H1 (cell line): Measurements from ENCODE around the gene GPR15LG. TPM values are rescaled to one million over a fixed set of nuclear protein-coding genes. Genes with fewer than 3 reads are reported as not detected.

Experiments
- CTCF ChIA-PET: fragments of 300-600 bp; sonication (Branson Sonifier 250); formaldehyde crosslinking; loops from one replicate; lab custom pipeline; 2021; ENCODE audit not compliant: partially characterized antibody; lab: Charles Lee
- POLR2A ChIA-PET: fragments of 300-600 bp; sonication (Branson Sonifier 250); formaldehyde crosslinking; loops from one replicate; lab custom pipeline; 2021; ENCODE audit warnings: inconsistent platforms; ENCODE audit not compliant: partially characterized antibody; lab: Charles Lee
- DNase-seq, 2 experiments: peaks; one replicate each; pipeline versions ENCODE4 v3.0.0 to v3.0.0-alpha.2; 2010 to 2022; ENCODE audit warnings: low spot score in 2 of 2, low read depth in 1 of 2, mixed read lengths in 1 of 2
- FAIRE-seq: peaks from 2 replicates; lab custom pipeline; 2011; peaks lifted over from hg19 to GRCh38; lab: Jason Lieb, UNC
- H2AFZ ChIP-seq: 2 replicates; pipeline ENCODE4 v1.8.1; 2012; ENCODE audit warnings: low read length, inconsistent platforms
- H2AK5ac ChIP-seq: 2 replicates; pipeline ENCODE4 v1.6.1; 2013; ENCODE audit warnings: low read depth, low read length
- H2BK120ac ChIP-seq: replicated peaks from 2 replicates; pipeline ENCODE3; 2013; ENCODE audit warnings: low read depth, low read length, inconsistent platforms
- H2BK12ac ChIP-seq: 2 replicates; pipeline ENCODE4 v1.6.1; 2013; ENCODE audit warnings: low read depth, low read length
- H2BK15ac ChIP-seq: 2 replicates; pipeline ENCODE4 v1.6.1; 2013; ENCODE audit warnings: low read length
- H2BK20ac ChIP-seq: 2 replicates; pipeline ENCODE4 v1.6.1; 2013; ENCODE audit warnings: low read length
- H2BK5ac ChIP-seq: 2 replicates; pipeline ENCODE4 v1.6.1; 2013; ENCODE audit warnings: low read depth, low read length
- H3K14ac ChIP-seq: 2 replicates; pipeline ENCODE4 v1.6.1; 2013; ENCODE audit warnings: inconsistent platforms; ENCODE audit not compliant: insufficient read length
- H3K18ac ChIP-seq: 2 replicates; pipeline ENCODE4 v1.6.1; 2013; ENCODE audit warnings: low read length; ENCODE audit errors: extremely low read depth
- H3K23ac ChIP-seq: 2 replicates; pipeline ENCODE4 v1.6.1; 2013; ENCODE audit warnings: inconsistent platforms; ENCODE audit not compliant: insufficient read length
- H3K23me2 ChIP-seq: 2 replicates; pipeline ENCODE4 v1.6.1; 2013; ENCODE audit warnings: low read depth, low read length
- H3K27ac ChIP-seq: 2 replicates; pipeline ENCODE4 v1.6.1; 2011; ENCODE audit warnings: low read depth, low read length, inconsistent platforms
- H3K27me3 ChIP-seq, 4 experiments: replicated peaks in 1 of 4; 1 replicate in 1 of 4; 2 replicates in 3 of 4; pipeline versions ENCODE4 v1.6.1 to v1.8.1; 2011 to 2013; ENCODE audit warnings: low read length in 3 of 4, mild to moderate bottlenecking in 3 of 4, inconsistent platforms in 2 of 4, mixed read lengths in 2 of 4, moderate library complexity in 1 of 4; ENCODE audit not compliant: control insufficient read depth in 3 of 4, insufficient read depth in 3 of 4; ENCODE audit errors: extremely low read depth in 1 of 4
- H3K36me3 ChIP-seq, 4 experiments: 2 replicates each; pipeline versions ENCODE4 v1.6.1 to v1.8.1; 2011 to 2013; ENCODE audit warnings: mild to moderate bottlenecking in 4 of 4, low read length in 3 of 4, moderate library complexity in 2 of 4, control low read depth in 1 of 4, inconsistent platforms in 1 of 4; ENCODE audit not compliant: insufficient read depth in 4 of 4, control insufficient read depth in 2 of 4
- H3K4ac ChIP-seq: replicated peaks from 2 replicates; pipeline ENCODE3; 2013; ENCODE audit warnings: low read length, low read depth, mixed read lengths, inconsistent platforms; ENCODE audit not compliant: insufficient read length
- H3K4me1 ChIP-seq, 4 experiments: replicated peaks in 1 of 4; 1 replicate in 1 of 4; 2 replicates in 3 of 4; pipeline versions ENCODE4 v1.6.1 to v1.8.1; 2011 to 2013; ENCODE audit warnings: low read length in 3 of 4, inconsistent platforms in 2 of 4, mixed read lengths in 1 of 4; ENCODE audit not compliant: insufficient read depth in 4 of 4, control insufficient read depth in 3 of 4
- H3K4me2 ChIP-seq, 2 experiments: 2 replicates each; pipeline versions ENCODE4 v1.6.1 to v1.8.1; 2011 to 2013; ENCODE audit warnings: low read depth in 2 of 2, low read length in 2 of 2, control low read depth in 1 of 2, inconsistent platforms in 1 of 2, mild to moderate bottlenecking in 1 of 2; ENCODE audit not compliant: insufficient read depth in 1 of 2
- H3K4me3 ChIP-seq, 4 experiments: fragments of 200-600, 300-600 bp in 1 of 4; sonication (generic), shearing (Covaris generic), sonication (Bioruptor Twin) in 1 of 4; 2 replicates each; pipeline versions ENCODE4 v1.5.1 to v1.8.1; 2011 to 2016; ENCODE audit warnings: low read length in 4 of 4, low read depth in 3 of 4, control low read depth in 2 of 4, inconsistent platforms in 2 of 4, mild to moderate bottlenecking in 2 of 4, mixed read lengths in 1 of 4, moderate library complexity in 1 of 4; ENCODE audit not compliant: insufficient read depth in 2 of 4; ENCODE audit errors: extremely low read depth in 1 of 4
- H3K56ac ChIP-seq: replicated peaks from 2 replicates; pipeline ENCODE3; 2013; ENCODE audit warnings: low read depth, mild to moderate bottlenecking, mixed read lengths, low read length, inconsistent platforms; ENCODE audit not compliant: insufficient read length
- H3K79me1 ChIP-seq: 2 replicates; pipeline ENCODE4 v1.6.1; 2013; ENCODE audit warnings: low read depth, low read length, control low read depth
- H3K79me2 ChIP-seq, 2 experiments: 2 replicates each; pipeline versions ENCODE4 v1.6.1 to v1.8.1; 2012 to 2013; ENCODE audit warnings: low read length in 2 of 2, mild to moderate bottlenecking in 2 of 2, inconsistent platforms in 1 of 2; ENCODE audit not compliant: insufficient read depth in 2 of 2, control insufficient read depth in 1 of 2
- H3K9ac ChIP-seq, 4 experiments: replicated peaks in 1 of 4; 1 replicate in 1 of 4; 2 replicates in 3 of 4; pipeline versions ENCODE4 v1.6.1 to v1.8.1; 2011 to 2013; ENCODE audit warnings: low read depth in 3 of 4, low read length in 3 of 4, control low read depth in 2 of 4, mild to moderate bottlenecking in 2 of 4, moderate library complexity in 2 of 4, inconsistent platforms in 1 of 4; ENCODE audit errors: extremely low read depth in 1 of 4
- H3K9me3 ChIP-seq, 2 experiments: 2 replicates each; pipeline versions ENCODE4 v1.6.1 to v1.8.1; 2012 to 2013; ENCODE audit warnings: mild to moderate bottlenecking in 2 of 2, moderate library complexity in 2 of 2, control low read depth in 1 of 2, inconsistent platforms in 1 of 2, low read depth in 1 of 2, low read length in 1 of 2, mixed read lengths in 1 of 2; ENCODE audit not compliant: insufficient read depth in 2 of 2
- H4K20me1 ChIP-seq, 2 experiments: replicated peaks in 1 of 2; 2 replicates each; pipeline versions ENCODE3 to v1.8.1; 2011 to 2013; ENCODE audit warnings: inconsistent platforms in 2 of 2, low read length in 2 of 2, mild to moderate bottlenecking in 1 of 2; ENCODE audit not compliant: insufficient read depth in 2 of 2, control insufficient read depth in 1 of 2
- H4K5ac ChIP-seq: 2 replicates; pipeline ENCODE4 v1.6.1; 2013; ENCODE audit warnings: low read length, low read depth, mixed read lengths, inconsistent platforms; ENCODE audit not compliant: insufficient read length
- H4K8ac ChIP-seq: 2 replicates; pipeline ENCODE4 v1.8.0; 2013; ENCODE audit warnings: mild to moderate bottlenecking, moderate library complexity, low read length, inconsistent platforms; ENCODE audit not compliant: insufficient read depth; ENCODE audit errors: extremely low read depth
- H4K91ac ChIP-seq: replicated peaks from 2 replicates; pipeline ENCODE3; 2013; ENCODE audit warnings: low read length, mixed read lengths, inconsistent platforms; ENCODE audit not compliant: insufficient read length
- EZH2 ChIP-seq: fragments of 200-600 bp; sonication (generic); IDR thresholded peaks from 2 replicates; pipeline ENCODE4 v1.7.1; 2012; ENCODE audit warnings: low read depth, mild to moderate bottlenecking, moderate library complexity, low read length, inconsistent platforms; ENCODE audit not compliant: severe bottlenecking
- JUN ChIP-seq: IDR thresholded peaks from 2 replicates; pipeline ENCODE4 v1.6.1; 2011; ENCODE audit warnings: low read depth, mild to moderate bottlenecking, improper control_type of control experiment, low read length
- KDM4A ChIP-seq: IDR thresholded peaks from one replicate; pipeline ENCODE4 v1.7.1; 2012; ENCODE audit warnings: low read depth, mild to moderate bottlenecking, moderate library complexity, low read length, inconsistent platforms; ENCODE audit not compliant: severe bottlenecking
- POLR2A ChIP-seq, 2 experiments: IDR thresholded peaks; 1 replicate in 1 of 2; 2 replicates in 1 of 2; pipeline ENCODE4 v1.6.1; 2011; ENCODE audit warnings: low read depth in 2 of 2, low read length in 2 of 2, mild to moderate bottlenecking in 2 of 2; ENCODE audit errors: control extremely low read depth in 1 of 2
- POLR2AphosphoS5 ChIP-seq: IDR thresholded peaks from 2 replicates; pipeline ENCODE4 v1.6.1; 2011; ENCODE audit warnings: low read depth, low read length
- SIN3A ChIP-seq, 2 experiments: IDR thresholded peaks in 1 of 2; conservative IDR thresholded peaks in 1 of 2; 2 replicates each; pipeline ENCODE4 v1.6.1; 2011 to 2012; ENCODE audit warnings: low read length in 2 of 2, improper control_type of control experiment in 1 of 2, low read depth in 1 of 2, mild to moderate bottlenecking in 1 of 2
- TAF7 ChIP-seq: optimal IDR thresholded peaks from 2 replicates; pipeline ENCODE3; 2011; ENCODE audit warnings: low read depth, mild to moderate bottlenecking, inconsistent platforms, low read length, moderate library complexity, borderline replicate concordance
- TBP ChIP-seq: IDR thresholded peaks from 2 replicates; pipeline ENCODE4 v1.6.1; 2011; ENCODE audit warnings: low read depth, low read length, improper control_type of control experiment
- TCF12 ChIP-seq: IDR thresholded peaks from 2 replicates; pipeline ENCODE4 v1.6.1; 2011; ENCODE audit warnings: low read depth, mild to moderate bottlenecking, low read length
- WGBS, 2 experiments: shearing (Covaris generic) in 1 of 2; methylation state at CpG; one replicate each; pipeline versions ENCODE4 v1.1.6 to v1.1.7; 2013 to 2015; ENCODE audit warnings: low lambda C conversion rate in 2 of 2, mixed read lengths in 2 of 2, inconsistent platforms in 1 of 2, low coverage in 1 of 2, missing lambda C conversion rate in 1 of 2; ENCODE audit not compliant: insufficient replicate concordance in 2 of 2, insufficient coverage in 1 of 2, insufficient read length in 1 of 2; ENCODE audit errors: extremely low coverage in 1 of 2, missing lambda C conversion rate in 1 of 2; 5-methylcytosine and 5-hydroxymethylcytosine counted together
- polyA plus RNA-seq, 7 experiments: library from polyadenylated mRNA; depleted of rRNA in 3 of 7; stranded (reverse) in 5 of 7; unstranded in 2 of 7; fragments of >200 nt in 5 of 7; fragments of 200-250 nt in 2 of 7; gene quantifications; 1 replicate in 5 of 7; 2 replicates in 1 of 7; 4 replicates in 1 of 7; pipeline versions ENCODE4 v1.2.1 to v1.2.3, GENCODE V29; 2011 to 2013; ENCODE audit warnings: missing spikeins in 2 of 7, mixed read lengths in 2 of 7
- total RNA-seq: library from RNA; stranded (reverse); fragmentation: NEBNext Ultra II Directional; extraction: Animal tissue kit (Norgen Biotek cat#: 25700); gene quantifications from 2 replicates; pipeline ENCODE4 v1.2.1, GENCODE V29; 2021
- TF ChIP-seq, protein P1 (sequence below), 3 experiments: IDR thresholded peaks; 1 replicate in 2 of 3; 2 replicates in 1 of 3; pipeline versions ENCODE4 v1.5.1 to v1.6.1; 2011; ENCODE audit warnings: low read length in 3 of 3, mild to moderate bottlenecking in 3 of 3, inconsistent platforms in 2 of 3, low read depth in 1 of 3, moderate library complexity in 1 of 3; ENCODE audit not compliant: insufficient read depth in 1 of 3; ENCODE audit errors: control extremely low read depth in 1 of 3

Gene GPR15LG
- total and polyA plus RNA-seq, 2 of the 8 experiments (the other 6 are each of a cell fraction or from before 2014, with no cell fraction given): not detected

DNA sequence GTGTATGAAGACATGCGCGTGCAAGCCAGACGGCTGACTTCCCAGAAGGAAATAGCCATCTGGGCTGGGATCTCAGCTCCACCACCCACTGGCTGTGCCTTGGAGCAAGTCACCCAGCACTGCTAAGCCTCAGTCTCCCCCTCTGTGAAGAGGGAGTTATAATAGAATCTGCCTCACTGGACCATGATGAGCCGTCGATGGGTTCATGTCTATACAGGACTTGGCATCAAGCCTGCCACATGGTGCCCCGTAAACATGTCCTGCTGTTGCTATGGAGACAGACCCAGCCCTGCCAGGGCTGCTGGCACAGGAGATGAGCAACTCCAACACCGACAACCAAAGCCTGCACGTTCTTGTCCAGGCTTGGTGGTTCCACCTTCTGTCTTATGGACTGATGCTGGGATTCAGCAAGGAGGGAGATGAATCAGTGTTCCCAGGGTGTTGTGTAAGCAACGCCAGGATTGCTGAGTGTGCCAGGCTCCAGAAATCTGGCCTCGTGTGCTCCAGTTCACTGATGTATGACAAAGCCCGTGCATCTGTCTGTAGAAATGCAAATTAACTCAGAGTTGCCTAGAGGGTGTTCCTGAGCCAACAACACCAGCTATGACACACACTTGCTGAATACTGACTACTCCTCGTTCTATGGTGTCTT lies 5.6 kb downstream of the GPR15LG start:
- Histone ChIP-seq H3K4me2 (no peak overlapping the region), H3K4ac (no peak overlapping the region), H3K79me1 (no peaks in the 10 kb centered on the region), H4K5ac (no peak overlapping the region), H4K8ac (no peak overlapping the region), H3K4me1 (peaks cover 0 to 2% (median 0%) of the 10 kb centered on the region in 4 experiments; a peak in 2 of 7 replicates), H3K23ac (no peak overlapping the region), H3K79me2 (no peaks in the 10 kb centered on the region), H4K91ac (no peak overlapping the region), H4K20me1 (peaks cover 0 to 7% of the 10 kb centered on the region in 2 experiments), H2BK5ac (no peak overlapping the region), H3K27me3 (no peaks in the 10 kb centered on the region), H3K9ac (no peak overlapping the region), H3K56ac (no peak overlapping the region), H3K14ac (no peak overlapping the region), H2AFZ (no peak overlapping the region), H3K23me2 (peaks cover 9% of the 10 kb centered on the region), H2BK15ac (no peak overlapping the region), H3K18ac (no peak overlapping the region; the same call in 1 of the 2 replicates), H2BK20ac (no peak overlapping the region), H3K4me3 (no peak overlapping the region), H2BK120ac (no peak overlapping the region), H3K36me3 (no peaks in the 10 kb centered on the region), H2BK12ac (no peak overlapping the region), H3K9me3 (peaks cover 0 to 7% of the 10 kb centered on the region in 2 experiments; a peak in 1 of 4 replicates), H2AK5ac (no peak overlapping the region), H3K27ac (no peak overlapping the region)
- no peak for DNase-seq
- FAIRE-seq: no peak
- TF ChIP-seq KDM4A (no peak), TCF12 (no peak), SIN3A (conservative IDR thresholded peaks at IDR 0.05 in 1 of 2, IDR thresholded peaks at IDR 0.05 in 1 of 2; ENCODE audit: low read depth in 1 of 2, low read length in 2 of 2) (no peak), TBP (no peak), POLR2AphosphoS5 (no peak), EZH2 (no peak), TAF7 (no peak), POLR2A (IDR thresholded peaks at IDR 0.05; ENCODE audit: control extremely low read depth in 1 of 2, low read depth in 2 of 2, low read length in 2 of 2) (no peak), JUN (no peak)
- TF ChIP-seq, protein P1, sequence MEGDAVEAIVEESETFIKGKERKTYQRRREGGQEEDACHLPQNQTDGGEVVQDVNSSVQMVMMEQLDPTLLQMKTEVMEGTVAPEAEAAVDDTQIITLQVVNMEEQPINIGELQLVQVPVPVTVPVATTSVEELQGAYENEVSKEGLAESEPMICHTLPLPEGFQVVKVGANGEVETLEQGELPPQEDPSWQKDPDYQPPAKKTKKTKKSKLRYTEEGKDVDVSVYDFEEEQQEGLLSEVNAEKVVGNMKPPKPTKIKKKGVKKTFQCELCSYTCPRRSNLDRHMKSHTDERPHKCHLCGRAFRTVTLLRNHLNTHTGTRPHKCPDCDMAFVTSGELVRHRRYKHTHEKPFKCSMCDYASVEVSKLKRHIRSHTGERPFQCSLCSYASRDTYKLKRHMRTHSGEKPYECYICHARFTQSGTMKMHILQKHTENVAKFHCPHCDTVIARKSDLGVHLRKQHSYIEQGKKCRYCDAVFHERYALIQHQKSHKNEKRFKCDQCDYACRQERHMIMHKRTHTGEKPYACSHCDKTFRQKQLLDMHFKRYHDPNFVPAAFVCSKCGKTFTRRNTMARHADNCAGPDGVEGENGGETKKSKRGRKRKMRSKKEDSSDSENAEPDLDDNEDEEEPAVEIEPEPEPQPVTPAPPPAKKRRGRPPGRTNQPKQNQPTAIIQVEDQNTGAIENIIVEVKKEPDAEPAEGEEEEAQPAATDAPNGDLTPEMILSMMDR (IDR thresholded peaks at IDR 0.05; ENCODE audit: control extremely low read depth in 1 of 3, insufficient read depth in 1 of 3, low read depth in 1 of 3, low read length in 3 of 3): no peak
- 85% methylated on average over 12 of the region's 12 CpGs; no CpG with 5 or more reads in 1 of the 2 experiments for WGBS, 2 experiments
- ChIA-PET POLR2A (interaction anchor here (1.0 kb wide), 1 partner anchor 36 kb away, joined by 3 read pairs; no protein-coding TSS in a partner anchor), CTCF (interaction anchor here (0.6 kb wide), 1 partner anchor 24 kb away, joined by 3 read pairs; no protein-coding TSS in a partner anchor)
